ENCODE measurements around the gene PARP11. TPM values are rescaled to one million over a fixed set of nuclear protein-coding genes. Genes with fewer than 3 reads are reported as not detected.
A peak's percentile ranks its signal among the peaks of the same experiment; 100 is the strongest.

PARP11 gene, protein sequence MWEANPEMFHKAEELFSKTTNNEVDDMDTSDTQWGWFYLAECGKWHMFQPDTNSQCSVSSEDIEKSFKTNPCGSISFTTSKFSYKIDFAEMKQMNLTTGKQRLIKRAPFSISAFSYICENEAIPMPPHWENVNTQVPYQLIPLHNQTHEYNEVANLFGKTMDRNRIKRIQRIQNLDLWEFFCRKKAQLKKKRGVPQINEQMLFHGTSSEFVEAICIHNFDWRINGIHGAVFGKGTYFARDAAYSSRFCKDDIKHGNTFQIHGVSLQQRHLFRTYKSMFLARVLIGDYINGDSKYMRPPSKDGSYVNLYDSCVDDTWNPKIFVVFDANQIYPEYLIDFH
- 13.0 and 13.4 TPM in 2 replicates for total RNA-seq (2014; rRNA removed; shearing (Covaris generic))

DNA sequence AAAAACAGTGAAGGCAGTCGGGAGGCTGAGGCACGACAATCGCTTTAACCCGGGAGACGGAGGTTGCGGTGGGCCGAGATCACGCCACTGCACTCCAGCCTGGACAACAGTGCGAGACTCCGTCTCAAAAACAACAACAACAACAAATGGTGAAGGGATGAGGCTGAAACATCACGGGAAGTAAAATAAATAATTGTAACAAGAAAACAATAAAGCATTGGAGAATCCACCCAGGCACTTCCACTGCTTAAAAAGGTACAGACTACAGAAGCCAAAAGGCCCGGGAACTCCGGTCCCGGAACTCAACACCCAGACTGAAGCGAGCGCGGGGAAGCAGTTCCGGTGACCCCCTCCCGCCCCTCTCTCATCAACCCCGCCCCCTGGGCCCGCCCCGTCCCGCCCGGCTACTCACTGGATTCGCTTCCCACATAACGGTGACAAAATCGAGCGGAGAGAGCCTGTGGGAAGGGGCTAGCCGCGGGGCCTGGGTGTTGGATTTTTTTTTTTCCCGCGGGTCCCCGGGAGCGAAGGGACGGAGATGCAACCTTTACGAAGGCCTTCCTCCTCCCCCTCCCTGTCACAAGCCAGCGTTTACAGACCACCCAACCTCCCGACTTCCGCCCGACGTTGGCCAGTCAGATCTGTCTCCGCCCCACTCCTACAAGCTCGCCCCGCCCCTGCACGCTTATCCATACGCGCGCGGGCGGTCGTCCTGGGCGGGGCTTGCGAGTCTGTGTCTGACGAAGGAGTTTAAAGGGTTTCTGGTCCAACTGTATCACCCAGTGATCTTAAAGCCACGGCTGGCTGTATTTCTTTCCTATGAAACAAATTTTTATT is at the start of gene PARP11:
Gene PARP11 (minus strand): TSS at position 600 of the 837 bp plus-strand sequence. CDS start 170 bp downstream, at position 430.
- Histone ChIP-seq H3K36me3 (no peaks in the 10 kb centered on the region), H3K27ac (peak within 1 kb of the TSS; percentile 70), H3K4me1 (0 out of 2 replicates have a peak, but pooled peaks cover 11% of the 10 kb centered on the region), H3K9me3 (replicated peaks) (peaks cover 3% of the 10 kb centered on the region), H3K27me3 (no peaks in the 10 kb centered on the region), H3K4me3 (peak within 1 kb of the TSS; percentile 88)
- peak; percentile 98 for DNase-seq

DNA sequence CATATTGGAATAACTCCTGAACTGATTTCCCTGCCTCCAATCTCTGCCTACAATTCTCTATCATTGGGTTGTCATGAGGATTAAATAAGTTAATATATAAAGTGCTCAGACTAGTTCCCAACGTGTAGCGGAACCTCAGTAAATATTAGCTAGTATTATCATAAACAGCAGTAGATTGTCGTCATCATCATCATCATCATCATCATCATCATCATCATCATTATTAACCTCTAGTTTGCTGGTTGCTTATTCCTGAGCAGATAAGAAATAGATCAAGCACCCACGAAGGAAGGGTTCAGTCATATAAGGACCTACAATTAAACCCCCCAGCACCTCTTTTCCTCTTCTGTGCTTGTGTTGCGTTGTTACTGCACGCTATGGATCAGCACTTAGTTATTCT is 48.8 kb upstream of the PARP11 start:
- Histone ChIP-seq H3K27ac (no peak overlapping the region), H3K4me1 (peaks cover 38% of the 10 kb centered on the region), H3K9me3 (replicated peaks) (no peaks in the 10 kb centered on the region), H3K36me3 (no peaks in the 10 kb centered on the region), H3K27me3 (no peaks in the 10 kb centered on the region), H3K4me3 (no peak overlapping the region)
- DNase-seq = no peak

GRCh38 chr12:3921526-3921925 is 48.3 kb upstream of the PARP11 start:
- no peaks in the 10 kb centered on the region for H3K36me3 ChIP-seq
- H3K27me3 ChIP-seq = no peaks in the 10 kb centered on the region
- peaks cover 36% of the 10 kb centered on the region for H3K4me1 ChIP-seq
- no peak overlapping the region for H3K27ac ChIP-seq
- no peaks in the 10 kb centered on the region for H3K9me3 ChIP-seq (replicated peaks)
- H3K4me3 ChIP-seq = no peak overlapping the region
- no peak for DNase-seq

GRCh38 chr12:3921151-3921471 is 47.9 kb upstream of the PARP11 start:
- H3K4me1 ChIP-seq = peaks cover 32% of the 10 kb centered on the region
- DNase-seq = no peak

DNA sequence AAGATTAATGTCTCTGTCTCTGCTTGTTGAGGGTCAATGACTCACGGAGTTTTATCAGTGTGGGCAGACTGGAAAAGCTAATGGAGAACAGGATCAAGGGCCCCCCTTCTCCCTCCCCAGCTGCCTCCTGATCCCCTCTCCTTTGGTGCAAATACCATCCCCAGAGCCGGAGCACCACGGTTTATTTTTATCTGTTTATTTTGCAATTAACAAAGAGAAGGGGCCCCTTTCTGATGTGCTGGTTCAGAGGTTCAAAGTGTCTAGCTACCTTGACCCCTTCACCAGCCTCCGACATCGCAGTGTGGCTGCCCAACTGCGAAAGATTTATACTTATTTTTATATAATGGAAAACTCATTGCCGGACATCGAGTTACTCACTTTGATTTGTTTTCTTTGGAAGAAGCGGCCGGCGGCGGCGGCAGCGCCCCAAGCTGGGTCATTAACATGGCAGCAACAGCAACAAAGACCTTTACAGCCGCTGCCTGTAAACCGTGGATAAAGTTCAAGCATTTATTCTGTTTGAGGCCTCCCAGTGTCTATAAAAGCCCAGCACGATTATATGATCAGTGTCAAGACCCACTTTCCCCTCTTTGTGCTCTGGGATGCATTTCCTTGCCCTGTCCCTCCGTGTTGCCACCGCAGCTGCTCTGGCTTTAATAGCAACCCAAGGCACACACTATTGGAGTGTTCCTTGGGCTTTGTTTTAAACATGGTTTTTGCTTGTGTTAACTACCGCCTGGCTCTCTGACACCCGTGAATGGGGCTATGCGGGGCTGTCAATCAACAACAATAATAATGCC is 47.4 kb upstream of the PARP11 start:
- DNase-seq = no peak
- H3K9me3 ChIP-seq (replicated peaks) = no peaks in the 10 kb centered on the region
- H3K27me3 ChIP-seq = no peaks in the 10 kb centered on the region
- peaks cover 27% of the 10 kb centered on the region for H3K4me1 ChIP-seq
- H3K36me3 ChIP-seq = no peaks in the 10 kb centered on the region
- peak overlapping the region; percentile 9; the same call in 1 of the 2 replicates for H3K27ac ChIP-seq
- H3K4me3 ChIP-seq = no peak overlapping the region

More at GRCh38 chr12:3921151-3921471, 47.9 kb upstream of the PARP11 start:
- Histone ChIP-seq H3K27me3 (no peaks in the 10 kb centered on the region), H3K36me3 (no peaks in the 10 kb centered on the region), H3K4me3 (no peak overlapping the region), H3K27ac (no peak overlapping the region; the same call in 1 of the 2 replicates), H3K9me3 (replicated peaks) (no peaks in the 10 kb centered on the region)

GRCh38 chr12:3913278-3913677 is 40.1 kb upstream of the PARP11 start:
- H3K27me3 ChIP-seq = no peaks in the 10 kb centered on the region
- no peak overlapping the region for H3K4me3 ChIP-seq
- peaks cover 8% of the 10 kb centered on the region; the same call in 1 of the 2 replicates for H3K9me3 ChIP-seq (replicated peaks)
- peaks cover 6% of the 10 kb centered on the region; the same call in 1 of the 2 replicates for H3K4me1 ChIP-seq
- H3K27ac ChIP-seq = no peak overlapping the region
- no peaks in the 10 kb centered on the region for H3K36me3 ChIP-seq
- DNase-seq = no peak

- H3K4me3 ChIP-seq = no peak overlapping the region
- no peaks in the 10 kb centered on the region for H3K36me3 ChIP-seq
- DNase-seq = no peak
- H3K9me3 ChIP-seq (replicated peaks) = peaks cover 8% of the 10 kb centered on the region
- H3K27ac ChIP-seq = no peak overlapping the region
- no peaks in the 10 kb centered on the region for H3K27me3 ChIP-seq
- peaks cover 9% of the 10 kb centered on the region; the same call in 1 of the 2 replicates for H3K4me1 ChIP-seq
Observed at GRCh38 chr12:3912863-3913262, 39.7 kb upstream of the PARP11 start.

DNA sequence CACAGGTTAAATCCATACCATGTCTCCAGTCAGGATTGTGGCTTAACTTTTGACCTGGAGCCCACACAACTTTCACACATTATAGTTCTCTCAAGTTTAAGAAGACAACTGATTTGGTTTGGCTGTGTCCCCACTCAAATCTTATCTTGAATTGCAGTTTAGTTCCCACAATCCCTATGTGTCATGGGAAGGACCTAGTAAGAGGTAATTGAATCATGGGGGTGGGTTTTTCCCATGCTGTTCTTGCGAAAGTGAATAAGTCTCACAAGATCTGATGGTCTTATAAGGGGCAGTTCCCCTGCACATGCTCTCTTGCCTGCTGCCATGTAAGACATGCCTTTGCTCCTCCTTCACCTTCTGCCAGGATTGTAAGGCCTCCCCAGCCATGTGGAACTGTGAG is 38.2 kb upstream of the PARP11 start:
- Histone ChIP-seq H3K9me3 (replicated peaks) (peaks cover 8% of the 10 kb centered on the region), H3K4me1 (peaks cover 9% of the 10 kb centered on the region; the same call in 1 of the 2 replicates), H3K36me3 (no peaks in the 10 kb centered on the region), H3K27me3 (no peaks in the 10 kb centered on the region), H3K4me3 (no peak overlapping the region), H3K27ac (no peak overlapping the region)
- no peak for DNase-seq

DNA sequence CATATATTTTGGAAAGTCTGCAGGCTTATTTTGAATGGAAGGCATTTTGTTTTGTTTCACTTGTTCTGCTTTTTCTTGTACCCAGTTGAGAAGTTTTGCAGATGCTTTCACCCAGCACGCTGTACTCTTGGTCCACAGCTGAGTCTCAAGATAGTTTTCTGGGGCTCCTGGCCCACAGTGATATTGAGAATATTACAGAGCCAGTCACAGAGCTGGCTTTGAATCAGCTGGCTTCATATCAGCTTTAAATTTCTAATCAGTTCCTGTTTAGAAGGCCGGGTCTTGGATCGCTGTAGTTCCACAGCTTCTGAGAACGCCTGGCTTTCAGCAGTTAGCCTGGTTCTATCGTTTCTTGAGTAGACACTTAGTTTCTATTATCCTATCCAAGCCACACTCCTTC is 32.5 kb upstream of the PARP11 start:
- no peak overlapping the region for H3K27ac ChIP-seq
- no peak overlapping the region for H3K4me3 ChIP-seq
- no peaks in the 10 kb centered on the region for H3K27me3 ChIP-seq
- H3K9me3 ChIP-seq (replicated peaks) = no peaks in the 10 kb centered on the region; the same call in 1 of the 2 replicates
- no peaks in the 10 kb centered on the region for H3K36me3 ChIP-seq
- peaks cover 9% of the 10 kb centered on the region for H3K4me1 ChIP-seq
- DNase-seq = no peak

GRCh38 chr12:3904999-3905398 is 31.8 kb upstream of the PARP11 start:
- H3K9me3 ChIP-seq (replicated peaks) = no peaks in the 10 kb centered on the region; the same call in 1 of the 2 replicates
- DNase-seq = no peak
- no peaks in the 10 kb centered on the region for H3K36me3 ChIP-seq

DNA sequence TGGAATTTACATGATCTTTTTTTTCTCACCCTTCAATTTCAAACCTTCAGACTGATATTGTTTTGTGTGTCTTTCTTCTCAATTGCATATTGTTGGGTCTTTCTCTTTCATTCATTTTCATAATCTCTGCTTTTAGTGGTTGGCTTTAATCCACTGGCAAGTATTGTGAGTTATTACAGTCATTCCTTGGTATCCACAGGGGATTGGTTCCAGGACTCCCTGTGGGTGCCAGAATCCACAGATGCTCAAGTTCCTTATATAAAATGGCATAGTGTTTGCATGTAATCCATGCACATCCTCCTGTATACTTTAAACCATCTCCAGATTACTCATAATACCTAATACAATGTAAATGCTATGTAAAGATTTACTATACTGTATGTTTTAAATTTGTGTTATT is 29.7 kb upstream of the PARP11 start:
- no peaks in the 10 kb centered on the region for H3K36me3 ChIP-seq
- no peaks in the 10 kb centered on the region; the same call in 1 of the 2 replicates for H3K9me3 ChIP-seq (replicated peaks)
- H3K4me1 ChIP-seq = peaks cover 6% of the 10 kb centered on the region
- H3K4me3 ChIP-seq = no peak overlapping the region
- DNase-seq = no peak
- H3K27me3 ChIP-seq = no peaks in the 10 kb centered on the region
- no peak overlapping the region for H3K27ac ChIP-seq

More at GRCh38 chr12:3904999-3905398, 31.8 kb upstream of the PARP11 start:
- no peak overlapping the region for H3K4me3 ChIP-seq
- H3K4me1 ChIP-seq = peaks cover 9% of the 10 kb centered on the region
- no peak overlapping the region for H3K27ac ChIP-seq
- H3K27me3 ChIP-seq = no peaks in the 10 kb centered on the region

GRCh38 chr12:3901116-3901515 is 27.9 kb upstream of the PARP11 start:
- peaks cover 23% of the 10 kb centered on the region for H3K4me1 ChIP-seq
- DNase-seq = no peak

GRCh38 chr12:3898756-3899155 is 25.6 kb upstream of the PARP11 start:
- no peak for DNase-seq
- Histone ChIP-seq H3K27ac (no peak overlapping the region), H3K4me1 (peaks cover 36% of the 10 kb centered on the region), H3K9me3 (replicated peaks) (no peaks in the 10 kb centered on the region), H3K4me3 (no peak overlapping the region), H3K36me3 (no peaks in the 10 kb centered on the region), H3K27me3 (no peaks in the 10 kb centered on the region)

More at GRCh38 chr12:3901116-3901515, 27.9 kb upstream of the PARP11 start:
- H3K27me3 ChIP-seq = no peaks in the 10 kb centered on the region
- no peak overlapping the region for H3K4me3 ChIP-seq
- no peaks in the 10 kb centered on the region for H3K36me3 ChIP-seq
- no peak overlapping the region for H3K27ac ChIP-seq
- H3K9me3 ChIP-seq (replicated peaks) = no peaks in the 10 kb centered on the region

DNA sequence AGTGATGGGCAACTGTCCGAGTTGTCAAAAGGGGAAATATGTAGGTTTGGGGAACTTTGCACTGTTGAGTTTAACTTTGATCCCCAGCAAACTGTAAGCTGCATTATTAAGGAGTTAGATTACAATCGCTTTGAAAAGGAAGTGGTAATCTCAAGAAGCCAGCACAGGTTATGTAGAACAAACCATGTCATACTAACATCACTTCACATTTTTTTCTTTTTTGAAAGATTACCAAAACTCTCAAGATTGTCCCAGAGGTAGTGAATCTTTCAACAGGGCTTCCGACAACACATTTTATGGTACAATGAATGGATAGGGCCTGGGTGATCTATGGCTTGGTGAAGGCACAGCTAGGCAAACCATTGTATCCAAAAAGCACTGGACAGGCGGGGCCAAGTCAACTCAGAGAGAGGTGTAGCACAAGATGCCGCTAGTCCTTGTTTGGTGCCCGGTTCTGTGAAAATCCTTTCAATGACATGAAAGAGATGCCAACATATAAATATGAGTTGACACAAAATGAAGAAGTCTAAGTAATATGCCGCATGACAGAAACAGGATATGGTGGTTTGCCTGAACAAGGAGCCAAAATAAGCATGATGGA is 24.3 kb upstream of the PARP11 start:
- H3K27ac ChIP-seq = peak overlapping the region; percentile 53
- H3K4me1 ChIP-seq = peaks cover 36% of the 10 kb centered on the region
- no peaks in the 10 kb centered on the region for H3K27me3 ChIP-seq
- H3K36me3 ChIP-seq = no peaks in the 10 kb centered on the region
- H3K9me3 ChIP-seq (replicated peaks) = no peaks in the 10 kb centered on the region
- no peak overlapping the region for H3K4me3 ChIP-seq
- DNase-seq = peak in 1 of 2 experiments; percentile 8
